Neutrophil (primary cell): ENCODE results near the gene NUDT1.

Source experiments
- H3K27ac ChIP-seq: fragments of 200-600 bp; sonication (generic); 2 replicates; pipeline ENCODE4 v1.5.1; 2016; ENCODE audit warnings: mild to moderate bottlenecking, moderate library complexity
- H3K27me3 ChIP-seq: fragments of 200-600 bp; sonication (generic); 2 replicates; pipeline ENCODE4 v1.6.0; 2016; ENCODE audit warnings: mild to moderate bottlenecking
- H3K36me3 ChIP-seq: fragments of 200-600 bp; sonication (generic); 2 replicates; pipeline ENCODE4 v1.5.1; 2017
- H3K4me1 ChIP-seq, 2 experiments: fragments of 200-600 bp in 1 of 2; sonication (generic) in 1 of 2; 1 replicate in 1 of 2; 2 replicates in 1 of 2; pipeline versions ENCODE4 v1.5.1 to v1.6.1; 2013 to 2016; ENCODE audit warnings: low read depth in 1 of 2, low read length in 1 of 2, mild to moderate bottlenecking in 1 of 2, moderate library complexity in 1 of 2; ENCODE audit not compliant: control insufficient read depth in 1 of 2, insufficient read depth in 1 of 2
- H3K4me3 ChIP-seq, 2 experiments: fragments of 200-600 bp in 1 of 2; sonication (generic) in 1 of 2; 1 replicate in 1 of 2; 2 replicates in 1 of 2; pipeline ENCODE4 v1.5.1; 2013 to 2016; ENCODE audit warnings: low read depth in 1 of 2, low read length in 1 of 2, mild to moderate bottlenecking in 1 of 2, moderate library complexity in 1 of 2
- H3K9me3 ChIP-seq: fragments of 200-600 bp; sonication (generic); 2 replicates; pipeline ENCODE4 v1.5.1; 2016
- TF ChIP-seq, protein P1 (sequence below): fragments of 200-600 bp; sonication (generic); IDR thresholded peaks from 2 replicates; pipeline ENCODE4 v1.5.1; 2016; ENCODE audit warnings: antibody characterized with exemption

Gene NUDT1

DNA sequence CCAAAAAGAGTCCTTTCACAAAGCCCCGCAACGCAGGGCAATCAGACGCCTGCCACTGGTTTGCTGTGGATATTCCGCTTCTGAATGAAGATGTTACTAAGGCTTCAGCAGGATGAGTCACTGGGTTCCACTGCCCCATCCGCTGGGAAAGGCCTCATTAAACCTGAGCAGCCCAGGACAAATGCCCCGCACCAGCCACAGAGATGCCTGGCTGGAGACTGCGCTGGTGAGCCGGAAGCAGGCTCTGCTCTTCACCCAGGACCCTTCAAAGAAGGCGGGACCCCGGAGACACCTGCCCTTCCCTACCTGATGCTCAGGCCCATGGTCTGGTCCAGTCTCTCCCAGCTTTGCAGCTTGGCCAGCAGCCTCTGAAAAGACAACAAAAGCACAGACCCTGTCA is 29.1 kb upstream of the NUDT1 start:
- H3K4me1 ChIP-seq, result no peaks in the 10 kb centered on the region
- H3K27me3 ChIP-seq, result no peaks in the 10 kb centered on the region
- peaks cover 97% of the 10 kb centered on the region for H3K36me3 ChIP-seq
- H3K4me3 ChIP-seq, result no peak overlapping the region
- H3K27ac ChIP-seq, result no peak overlapping the region
- TF ChIP-seq, protein P1, sequence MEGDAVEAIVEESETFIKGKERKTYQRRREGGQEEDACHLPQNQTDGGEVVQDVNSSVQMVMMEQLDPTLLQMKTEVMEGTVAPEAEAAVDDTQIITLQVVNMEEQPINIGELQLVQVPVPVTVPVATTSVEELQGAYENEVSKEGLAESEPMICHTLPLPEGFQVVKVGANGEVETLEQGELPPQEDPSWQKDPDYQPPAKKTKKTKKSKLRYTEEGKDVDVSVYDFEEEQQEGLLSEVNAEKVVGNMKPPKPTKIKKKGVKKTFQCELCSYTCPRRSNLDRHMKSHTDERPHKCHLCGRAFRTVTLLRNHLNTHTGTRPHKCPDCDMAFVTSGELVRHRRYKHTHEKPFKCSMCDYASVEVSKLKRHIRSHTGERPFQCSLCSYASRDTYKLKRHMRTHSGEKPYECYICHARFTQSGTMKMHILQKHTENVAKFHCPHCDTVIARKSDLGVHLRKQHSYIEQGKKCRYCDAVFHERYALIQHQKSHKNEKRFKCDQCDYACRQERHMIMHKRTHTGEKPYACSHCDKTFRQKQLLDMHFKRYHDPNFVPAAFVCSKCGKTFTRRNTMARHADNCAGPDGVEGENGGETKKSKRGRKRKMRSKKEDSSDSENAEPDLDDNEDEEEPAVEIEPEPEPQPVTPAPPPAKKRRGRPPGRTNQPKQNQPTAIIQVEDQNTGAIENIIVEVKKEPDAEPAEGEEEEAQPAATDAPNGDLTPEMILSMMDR, result no peak
- no peaks in the 10 kb centered on the region for H3K9me3 ChIP-seq

DNA sequence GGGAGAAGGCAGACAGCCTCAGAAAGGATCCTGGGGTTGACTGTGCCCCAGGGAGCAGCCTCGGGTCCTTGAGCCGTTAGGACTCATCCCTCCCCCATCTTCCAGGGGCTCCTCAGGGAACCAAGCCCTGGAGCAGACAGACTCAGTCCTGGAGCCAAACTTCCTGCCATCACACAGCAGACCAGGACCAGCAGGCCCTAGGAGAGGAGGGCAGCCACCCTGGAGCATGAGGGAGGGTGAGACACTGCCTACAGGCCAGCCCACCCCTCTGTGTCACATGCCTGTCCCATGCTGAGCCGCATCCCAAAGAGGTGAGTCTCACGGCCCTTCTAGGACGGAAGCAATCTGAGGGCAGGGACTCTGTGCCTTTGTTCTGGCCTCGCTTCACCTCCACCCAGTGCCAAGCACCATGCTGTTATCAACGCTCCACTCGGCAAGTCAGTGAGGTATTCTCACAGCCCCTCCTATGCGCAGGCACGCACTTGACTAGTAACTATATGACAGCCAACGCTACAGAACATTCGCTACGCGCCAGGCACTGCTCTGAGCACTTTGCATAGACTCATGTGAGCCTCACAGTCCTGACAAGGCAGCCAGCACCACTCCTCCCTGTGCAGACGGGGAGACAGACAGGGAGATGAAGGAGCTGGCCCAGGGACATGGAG is 28.3 kb upstream of the NUDT1 start:
- TF ChIP-seq, protein P1, result no peak
- Histone ChIP-seq H3K9me3 (no peaks in the 10 kb centered on the region), H3K27me3 (no peaks in the 10 kb centered on the region), H3K27ac (no peak overlapping the region), H3K36me3 (peaks cover 97% of the 10 kb centered on the region), H3K4me3 (no peak overlapping the region), H3K4me1 (no peaks in the 10 kb centered on the region)

DNA sequence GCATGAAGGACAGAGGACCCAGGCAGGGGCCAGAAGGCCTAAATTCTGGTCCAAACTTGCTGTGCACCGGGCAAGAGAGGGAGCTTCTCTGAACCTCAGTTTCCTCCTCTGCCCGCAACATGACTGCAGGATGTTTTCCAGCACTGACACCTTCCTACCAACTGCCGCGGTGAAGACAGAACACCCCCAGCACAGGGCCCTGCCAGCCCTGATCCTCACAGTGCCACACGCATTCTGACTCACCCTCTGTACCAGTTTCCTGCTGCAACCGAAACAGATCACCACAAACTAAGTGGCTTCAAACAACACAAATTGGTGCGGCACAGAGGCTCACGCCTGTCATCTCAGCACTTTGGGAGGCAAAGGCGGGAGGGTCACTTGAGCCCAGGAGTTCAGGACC is 27.4 kb upstream of the NUDT1 start:
- no peaks in the 10 kb centered on the region for H3K9me3 ChIP-seq
- H3K27ac ChIP-seq, result no peak overlapping the region
- no peak overlapping the region for H3K4me3 ChIP-seq
- no peaks in the 10 kb centered on the region for H3K4me1 ChIP-seq
- TF ChIP-seq, protein P1, result no peak
- H3K36me3 ChIP-seq, result peaks cover 94% of the 10 kb centered on the region
- no peaks in the 10 kb centered on the region for H3K27me3 ChIP-seq

DNA sequence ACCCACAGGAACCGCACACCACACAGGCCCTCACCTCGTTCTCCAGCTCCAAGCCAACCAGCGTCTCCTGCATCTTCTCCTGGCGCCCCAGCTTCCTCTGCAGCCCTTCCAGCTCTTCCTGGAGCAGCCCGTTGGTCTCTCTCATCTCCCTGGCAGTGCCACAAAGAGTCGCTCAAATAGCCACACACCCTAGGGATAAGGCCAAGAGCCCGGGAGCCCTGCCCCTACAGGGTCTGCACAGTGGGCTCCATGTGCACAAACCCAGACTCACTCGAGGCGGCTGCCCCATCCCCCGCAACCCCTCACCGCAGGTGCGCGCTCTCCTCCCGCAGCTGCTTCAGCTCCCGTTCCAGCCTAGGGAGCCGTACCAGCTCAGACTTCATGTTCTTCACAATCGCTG is 26.2 kb upstream of the NUDT1 start:
- H3K27ac ChIP-seq, result no peak overlapping the region
- peaks cover 92% of the 10 kb centered on the region for H3K36me3 ChIP-seq
- H3K27me3 ChIP-seq, result no peaks in the 10 kb centered on the region
- H3K4me1 ChIP-seq, result no peaks in the 10 kb centered on the region
- TF ChIP-seq, protein P1, result no peak
- H3K4me3 ChIP-seq, result no peak overlapping the region
- no peaks in the 10 kb centered on the region for H3K9me3 ChIP-seq

GRCh38 chr7:2217206-2217605 is 24.8 kb upstream of the NUDT1 start:
- peaks cover 92% of the 10 kb centered on the region for H3K36me3 ChIP-seq
- no peaks in the 10 kb centered on the region for H3K4me1 ChIP-seq
- H3K9me3 ChIP-seq, result no peaks in the 10 kb centered on the region
- no peak overlapping the region for H3K4me3 ChIP-seq
- H3K27ac ChIP-seq, result no peak overlapping the region
- H3K27me3 ChIP-seq, result no peaks in the 10 kb centered on the region
- TF ChIP-seq, protein P1, result no peak
